Dendritic cell treated with granulocyte-macrophage colony-stimulating factor and Interleukin-4, amounts not matched to agents 40 ng/mL and 50 ng/mL, for 4 days (primary cell): ENCODE results near the gene NCL.
A peak's percentile ranks its signal among the peaks of the same experiment; 100 is the strongest.
"Not testable (repeated sequence)": the region's sequence is repeated elsewhere in the genome, so short reads cannot be mapped to it uniquely, and the experiment has no call there.

Experiments used
- H3K27ac Mint-ChIP-seq: one replicate; pipeline ENCODE4 v1.8.0; 2022; ENCODE audit warnings: mild to moderate bottlenecking, mixed read lengths
- H3K27me3 Mint-ChIP-seq: one replicate; pipeline ENCODE4 v1.8.0; 2022; ENCODE audit warnings: mild to moderate bottlenecking, mixed read lengths
- H3K36me3 Mint-ChIP-seq: one replicate; pipeline ENCODE4 v1.8.0; 2022; ENCODE audit warnings: low read depth, mixed read lengths
- H3K4me1 Mint-ChIP-seq: one replicate; pipeline ENCODE4 v1.8.0; 2022; ENCODE audit warnings: low read depth, mixed read lengths
- H3K4me3 Mint-ChIP-seq: one replicate; pipeline ENCODE4 v1.8.0; 2022; ENCODE audit warnings: mild to moderate bottlenecking, moderate library complexity, mixed read lengths
- H3K9me3 Mint-ChIP-seq: one replicate; pipeline ENCODE4 v1.8.0; 2022; ENCODE audit warnings: mixed read lengths
- intact Hi-C: fragments of 100-400 bp; cut with micrococcal nuclease; formaldehyde crosslinking; loops from one replicate; pipeline ENCODE4 v1.15.0; 2022

Gene NCL

DNA sequence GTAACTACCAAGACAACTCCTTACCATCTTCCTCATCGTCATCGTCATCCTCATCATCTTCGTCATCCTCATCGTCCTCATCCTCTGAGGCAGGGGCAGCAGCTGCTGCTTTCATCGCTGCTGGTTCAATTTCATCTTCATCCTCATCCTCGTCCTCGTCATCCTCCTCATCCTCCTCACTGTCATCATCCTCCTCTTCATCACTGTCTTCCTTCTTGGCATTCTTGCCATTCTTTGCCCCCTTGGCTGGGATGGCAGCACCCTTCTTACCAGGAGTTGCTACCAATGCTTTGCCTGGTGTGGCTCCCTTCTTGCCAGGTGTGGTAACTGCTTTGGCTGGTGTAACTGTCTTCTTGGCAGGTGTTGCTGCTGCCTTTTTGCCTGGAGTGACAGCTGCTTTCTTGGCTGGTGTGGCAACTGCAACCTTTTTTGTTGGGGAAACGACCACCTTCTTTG, 2.7 kb downstream of the NCL start:
- Mint-ChIP-seq H3K36me3 (peaks cover 79% of the 10 kb centered on the region), H3K4me1 (peaks cover 41% of the 10 kb centered on the region), H3K4me3 (no peak overlapping the region), H3K27me3 (no peaks in the 10 kb centered on the region), H3K9me3 (no peaks in the 10 kb centered on the region), H3K27ac (no peak overlapping the region)
- intact Hi-C loops = no loop called here

DNA sequence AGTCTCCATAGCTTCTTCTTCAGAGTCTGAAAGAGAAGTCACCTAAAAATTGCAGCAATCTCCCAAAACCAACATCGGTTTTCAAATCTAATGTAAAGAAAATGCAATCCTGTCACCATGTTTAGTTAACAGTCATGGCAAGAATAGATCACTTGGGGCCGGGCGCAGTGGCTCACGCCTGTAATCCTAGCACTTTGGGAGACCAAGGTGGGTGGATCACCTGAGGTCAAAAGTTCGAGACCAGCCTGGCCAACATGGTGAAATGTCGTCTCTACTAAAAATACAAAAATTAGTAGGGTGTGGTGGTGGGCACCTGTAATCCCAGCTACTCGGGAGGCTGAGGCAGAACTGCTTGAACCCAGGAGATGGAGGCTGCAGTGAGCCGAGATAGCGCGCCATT, 3.4 kb downstream of the NCL start:
- peaks cover 41% of the 10 kb centered on the region for H3K4me1 Mint-ChIP-seq
- H3K27me3 Mint-ChIP-seq, H3K9me3 Mint-ChIP-seq, intact Hi-C loops, H3K4me3 Mint-ChIP-seq, H3K27ac Mint-ChIP-seq: not testable (repeated sequence)
- H3K36me3 Mint-ChIP-seq = peaks cover 86% of the 10 kb centered on the region

DNA sequence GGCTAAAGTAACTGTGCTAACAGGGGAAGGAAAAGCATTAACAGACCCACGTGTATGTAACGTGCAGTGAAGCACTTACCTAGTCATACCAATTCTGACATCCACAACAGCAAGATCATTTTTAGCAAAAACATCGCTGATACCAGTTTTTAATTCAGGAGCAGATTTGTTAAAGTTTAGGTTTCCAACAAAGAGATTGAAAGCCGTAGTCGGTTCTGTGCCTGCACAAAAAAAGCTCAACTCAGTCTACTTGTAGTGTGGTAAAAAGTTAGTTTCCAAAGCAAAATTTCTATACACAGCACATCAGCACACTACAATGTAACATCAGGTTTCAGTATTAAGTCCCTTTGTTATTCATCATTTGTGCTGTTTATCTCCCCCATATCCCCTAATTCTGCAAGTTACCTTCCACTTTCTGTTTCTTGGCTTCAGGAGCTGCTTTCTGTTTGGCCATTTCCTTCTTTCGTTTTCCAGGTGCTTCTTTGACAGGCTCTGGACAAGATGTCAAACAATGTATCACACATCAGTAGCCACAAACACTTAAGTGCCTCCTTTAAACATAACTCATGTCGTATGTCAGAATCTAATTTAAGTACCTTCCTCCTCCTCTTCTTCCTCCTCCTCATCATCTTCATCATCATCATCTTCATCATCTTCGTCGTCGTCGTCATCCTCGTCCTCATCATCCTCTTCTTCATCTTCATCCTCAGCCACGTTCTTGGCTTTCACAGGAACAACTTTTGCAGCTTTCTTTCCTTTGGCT, 4.0 kb downstream of the NCL start:
- Mint-ChIP-seq H3K9me3 (no peaks in the 10 kb centered on the region), H3K27me3 (no peaks in the 10 kb centered on the region), H3K36me3 (peaks cover 92% of the 10 kb centered on the region), H3K4me1 (peaks cover 35% of the 10 kb centered on the region), H3K27ac (no peak overlapping the region), H3K4me3 (no peak overlapping the region)
- intact Hi-C loops = no loop called here

DNA sequence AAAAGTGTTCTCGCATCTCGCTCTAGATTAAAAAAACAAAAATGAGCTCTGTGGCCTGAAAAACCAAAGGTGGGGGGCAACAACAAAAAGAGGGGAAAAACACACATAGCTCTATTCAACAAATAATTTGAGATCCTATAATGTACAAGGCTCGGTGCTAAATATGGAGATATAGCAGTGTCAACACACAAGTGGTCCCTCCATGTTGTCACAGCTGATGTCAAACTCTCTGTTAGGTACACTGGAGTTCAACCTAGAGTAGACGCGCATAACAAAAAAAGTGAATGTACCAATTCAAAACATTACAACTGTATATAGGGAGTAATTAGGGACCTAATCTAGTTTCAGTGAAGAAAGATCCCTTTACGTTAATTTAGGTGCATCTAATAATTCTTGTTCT, 5.9 kb downstream of the NCL start:
- no peaks in the 10 kb centered on the region for H3K27me3 Mint-ChIP-seq
- H3K9me3 Mint-ChIP-seq = no peaks in the 10 kb centered on the region
- intact Hi-C loops = no loop called here
- peaks cover 29% of the 10 kb centered on the region for H3K4me1 Mint-ChIP-seq
- no peak overlapping the region for H3K4me3 Mint-ChIP-seq
- H3K27ac Mint-ChIP-seq = no peak overlapping the region
- H3K36me3 Mint-ChIP-seq = peaks cover 100% of the 10 kb centered on the region

DNA sequence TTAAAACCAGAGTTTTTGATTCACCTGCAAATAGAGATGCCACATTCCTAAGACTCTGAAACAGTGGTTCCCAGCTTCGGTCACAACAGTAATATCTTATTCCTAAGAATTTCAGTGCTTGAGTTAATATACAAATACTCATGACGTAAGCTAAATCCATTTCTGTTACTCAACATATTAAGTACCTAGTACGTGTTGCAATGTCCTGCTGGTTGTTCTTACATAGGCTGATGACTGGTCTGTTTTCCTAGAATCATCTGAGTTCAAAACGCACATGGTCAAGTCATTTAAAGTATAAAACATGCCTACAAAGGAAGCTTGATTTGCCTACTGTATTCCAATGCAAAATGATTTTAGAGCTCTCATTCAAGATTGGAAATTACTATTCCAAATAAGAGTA, 7.2 kb downstream of the NCL start:
- Mint-ChIP-seq H3K4me1 (peaks cover 16% of the 10 kb centered on the region), H3K9me3 (no peaks in the 10 kb centered on the region), H3K27me3 (no peaks in the 10 kb centered on the region), H3K36me3 (peaks cover 99% of the 10 kb centered on the region), H3K27ac (no peak overlapping the region), H3K4me3 (no peak overlapping the region)
- intact Hi-C loops = no loop called here

DNA sequence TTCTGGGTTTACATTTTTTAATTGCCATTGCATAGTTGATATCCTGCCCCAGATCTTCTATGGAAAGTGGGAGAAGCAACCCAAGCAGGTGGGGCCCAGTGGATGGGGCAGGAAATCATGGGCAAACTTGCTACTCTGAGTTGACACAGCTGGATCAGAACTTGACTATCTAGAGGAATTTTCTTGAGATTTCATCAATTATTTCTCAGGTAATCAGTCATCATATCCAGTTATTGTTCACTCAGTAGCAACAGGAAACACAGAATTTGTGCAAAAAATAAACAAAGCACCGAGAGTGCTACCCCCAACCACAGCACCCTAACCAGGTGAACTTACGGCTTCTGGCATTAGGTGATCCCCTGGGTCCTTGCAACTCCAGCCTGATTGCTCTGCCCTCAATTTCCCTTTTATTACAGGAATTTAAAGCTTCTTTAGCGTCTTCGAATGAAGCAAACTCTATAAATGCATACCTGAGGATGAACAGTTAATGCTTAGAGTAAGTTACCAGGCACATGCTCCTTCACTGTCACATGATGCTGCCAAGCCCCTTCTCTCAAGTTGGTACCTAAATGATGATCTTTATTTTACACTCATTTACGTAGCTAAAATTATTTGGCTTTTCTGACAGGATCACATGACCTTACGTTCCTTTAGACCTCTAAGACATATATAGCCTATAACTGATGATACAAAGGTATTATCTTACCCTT, 7.8 kb downstream of the NCL start:
- Mint-ChIP-seq H3K4me3 (no peak overlapping the region), H3K27me3 (no peaks in the 10 kb centered on the region), H3K36me3 (peaks cover 99% of the 10 kb centered on the region), H3K4me1 (peaks cover 10% of the 10 kb centered on the region), H3K27ac (no peak overlapping the region), H3K9me3 (no peaks in the 10 kb centered on the region)
- intact Hi-C loops = no loop called here

DNA sequence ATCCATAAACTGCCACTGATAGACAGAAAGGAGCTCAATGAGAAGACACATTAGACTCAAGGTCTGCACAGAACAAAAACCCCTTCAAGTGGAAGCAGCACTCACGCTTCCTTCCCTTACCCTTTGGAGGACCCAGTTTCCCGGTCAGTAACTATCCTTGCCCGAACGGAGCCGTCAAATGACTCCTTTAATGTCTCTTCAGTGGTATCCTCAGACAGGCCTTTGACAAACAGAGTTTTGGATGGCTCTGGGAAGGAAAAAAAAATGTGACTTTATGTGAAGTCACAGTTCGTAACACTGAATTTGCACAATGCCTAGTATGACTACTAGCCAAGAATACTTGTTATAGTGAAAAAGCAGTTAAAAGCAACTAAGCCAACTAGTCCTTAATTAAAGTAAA, 8.4 kb downstream of the NCL start:
- H3K4me1 Mint-ChIP-seq = peaks cover 7% of the 10 kb centered on the region
- no peak overlapping the region for H3K4me3 Mint-ChIP-seq
- H3K36me3 Mint-ChIP-seq = peaks cover 96% of the 10 kb centered on the region
- intact Hi-C loops = no loop called here
- no peaks in the 10 kb centered on the region for H3K9me3 Mint-ChIP-seq
- H3K27me3 Mint-ChIP-seq = no peaks in the 10 kb centered on the region
- no peak overlapping the region for H3K27ac Mint-ChIP-seq

DNA sequence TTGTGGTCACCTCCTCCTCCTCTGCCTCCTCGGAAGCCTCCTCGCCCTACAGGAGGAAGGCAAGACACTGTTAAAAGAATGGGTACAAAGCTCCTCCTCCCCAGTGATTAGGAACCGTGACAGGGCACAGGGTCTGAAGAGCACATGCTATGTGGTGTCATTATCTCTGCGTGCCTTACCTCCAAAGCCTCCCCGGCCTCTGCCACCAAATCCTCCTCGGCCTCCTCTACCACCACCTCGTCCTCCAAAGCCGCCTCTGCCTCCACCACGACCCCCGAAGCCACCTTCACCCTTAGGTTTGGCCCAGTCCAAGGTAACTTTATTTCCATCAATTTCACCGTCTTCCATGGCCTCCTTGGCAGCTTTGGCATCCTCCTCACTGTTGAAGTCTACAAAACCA, 9.1 kb downstream of the NCL start:
- intact Hi-C loops = no loop called here
- peak overlapping the region; percentile 33 for H3K27ac Mint-ChIP-seq
- H3K4me1 Mint-ChIP-seq = peaks cover under 1% of the 10 kb centered on the region
- no peaks in the 10 kb centered on the region for H3K9me3 Mint-ChIP-seq
- no peak overlapping the region for H3K4me3 Mint-ChIP-seq
- no peaks in the 10 kb centered on the region for H3K27me3 Mint-ChIP-seq
- peaks cover 90% of the 10 kb centered on the region for H3K36me3 Mint-ChIP-seq

DNA sequence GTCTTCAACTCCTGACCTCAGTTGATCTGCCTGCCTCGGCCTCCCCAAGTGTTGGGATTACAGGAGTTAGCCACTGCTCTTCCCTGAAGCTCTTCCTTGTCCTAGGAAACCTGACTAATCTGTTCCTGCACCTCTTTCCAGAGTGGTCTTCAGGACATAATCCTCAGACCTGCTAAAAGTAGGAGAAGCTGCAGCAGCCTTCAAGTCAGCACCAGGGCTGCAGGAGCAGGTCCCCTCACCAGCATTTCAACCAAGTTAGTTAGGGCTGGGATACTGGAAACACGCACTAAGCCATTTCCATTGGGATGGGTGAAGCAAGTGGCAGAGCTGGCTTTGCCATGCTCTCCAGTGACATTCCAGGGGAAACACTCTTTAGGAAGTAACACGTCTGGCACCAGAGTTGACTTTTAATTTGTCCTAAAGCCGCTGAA, 9.9 kb downstream of the NCL start:
- peaks cover 81% of the 10 kb centered on the region for H3K36me3 Mint-ChIP-seq
- no peak overlapping the region for H3K4me3 Mint-ChIP-seq
- H3K27ac Mint-ChIP-seq = peak overlapping the region; percentile 39

DNA sequence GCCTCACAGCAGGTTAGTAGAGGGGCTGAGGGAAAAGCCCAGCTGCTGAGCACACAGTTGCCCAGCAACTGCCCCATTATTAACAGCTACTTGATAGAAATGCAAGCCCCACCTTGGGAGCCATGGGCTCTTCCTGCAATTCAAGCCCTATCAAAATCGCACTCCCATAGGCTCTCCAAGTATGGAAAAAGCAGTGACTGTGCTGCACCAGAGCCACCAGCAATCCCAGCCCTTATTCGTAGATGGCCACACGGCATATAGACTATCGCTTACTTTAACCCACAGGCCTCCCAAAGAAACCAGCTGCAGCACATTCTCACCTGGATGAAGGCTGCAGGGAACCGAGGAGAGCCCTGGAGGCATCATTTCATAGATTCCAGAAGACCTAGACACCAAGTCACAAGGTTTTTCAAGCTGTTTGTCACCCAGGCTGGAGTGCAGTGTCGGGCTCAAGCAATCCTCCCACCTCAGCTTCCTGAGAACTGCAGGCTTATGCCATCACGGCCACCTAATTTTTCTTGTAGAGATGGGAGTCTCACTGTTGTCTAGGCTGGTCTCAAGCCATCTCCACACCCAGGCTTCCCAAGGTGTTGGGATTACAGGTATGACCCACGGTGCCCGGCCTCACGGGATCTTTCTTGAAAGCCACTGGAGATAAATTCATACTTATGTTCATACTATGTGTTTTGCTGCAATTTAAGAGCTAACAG, 11.3 kb downstream of the NCL start:
- no peaks in the 10 kb centered on the region for H3K27me3 Mint-ChIP-seq
- no peak overlapping the region for H3K4me3 Mint-ChIP-seq
- H3K9me3 Mint-ChIP-seq = no peaks in the 10 kb centered on the region
- intact Hi-C loops = loop anchor here (1.0 to 2.0 kb wide), 2 partner anchors 226 to 348 kb away; no protein-coding TSS in a partner anchor
- no peaks in the 10 kb centered on the region for H3K4me1 Mint-ChIP-seq
- peaks cover 67% of the 10 kb centered on the region for H3K36me3 Mint-ChIP-seq
- H3K27ac Mint-ChIP-seq = peak overlapping the region; percentile 32

More for the DNA sequence above, 9.9 kb downstream of the NCL start:
- H3K27me3 Mint-ChIP-seq = no peaks in the 10 kb centered on the region
- H3K4me1 Mint-ChIP-seq = no peaks in the 10 kb centered on the region
- intact Hi-C loops = no loop called here
- no peaks in the 10 kb centered on the region for H3K9me3 Mint-ChIP-seq

DNA sequence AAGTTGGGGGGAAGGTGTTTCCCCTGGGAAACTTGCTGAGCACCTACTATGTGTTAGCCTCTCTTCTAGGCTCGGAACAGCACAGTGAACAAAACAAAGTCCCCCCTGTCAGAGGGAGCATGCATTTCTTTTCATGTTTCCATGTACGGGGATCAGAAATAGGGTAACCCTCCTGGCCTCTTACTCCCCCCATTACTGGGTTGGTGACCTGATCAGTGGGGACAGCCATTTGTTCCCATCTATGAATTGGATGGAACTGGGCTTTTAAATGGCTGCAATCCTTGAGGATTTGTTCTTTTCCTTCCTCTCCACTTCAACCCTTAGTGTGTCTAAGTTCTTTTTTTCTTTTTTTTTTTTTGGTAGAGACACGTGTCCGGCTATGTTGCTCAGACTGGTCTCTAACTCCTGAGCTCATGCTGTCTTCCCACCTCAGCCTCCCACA, 13.7 kb downstream of the NCL start:
- Mint-ChIP-seq H3K9me3 (no peaks in the 10 kb centered on the region), H3K27ac (no peak overlapping the region), H3K4me1 (no peaks in the 10 kb centered on the region), H3K36me3 (peaks cover 43% of the 10 kb centered on the region), H3K4me3 (no peak overlapping the region), H3K27me3 (no peaks in the 10 kb centered on the region)
- intact Hi-C loops = no loop called here

DNA sequence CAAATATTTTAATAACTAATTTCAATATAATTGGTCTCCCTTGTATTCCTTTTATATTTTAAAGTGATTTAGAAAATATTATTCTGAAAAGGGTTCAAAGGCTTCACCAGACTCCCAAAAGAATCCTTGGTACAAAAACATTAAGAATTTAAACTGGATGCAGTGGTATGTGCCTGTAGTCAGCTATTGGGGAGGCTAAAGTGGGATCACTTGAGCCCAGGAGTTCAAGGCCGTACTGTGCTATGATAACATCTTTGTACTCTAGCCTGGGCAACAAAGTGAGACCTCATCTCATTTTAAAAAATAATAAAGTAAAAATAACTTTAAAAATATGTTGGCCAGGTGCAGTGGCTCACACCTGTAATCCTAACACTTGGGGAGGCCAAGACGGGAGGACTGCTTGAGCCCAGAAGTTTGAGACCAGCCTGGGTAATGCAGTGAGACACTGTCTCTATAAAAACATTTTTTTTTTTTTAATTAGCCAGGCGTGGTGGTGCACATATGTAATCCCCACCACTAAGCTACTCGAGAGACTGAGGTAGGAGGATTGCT, 14.7 kb downstream of the NCL start:
- Mint-ChIP-seq H3K36me3 (peaks cover 33% of the 10 kb centered on the region), H3K27ac (no peak overlapping the region), H3K9me3 (no peaks in the 10 kb centered on the region), H3K4me3 (no peak overlapping the region), H3K27me3 (no peaks in the 10 kb centered on the region), H3K4me1 (no peaks in the 10 kb centered on the region)
- intact Hi-C loops = no loop called here

DNA sequence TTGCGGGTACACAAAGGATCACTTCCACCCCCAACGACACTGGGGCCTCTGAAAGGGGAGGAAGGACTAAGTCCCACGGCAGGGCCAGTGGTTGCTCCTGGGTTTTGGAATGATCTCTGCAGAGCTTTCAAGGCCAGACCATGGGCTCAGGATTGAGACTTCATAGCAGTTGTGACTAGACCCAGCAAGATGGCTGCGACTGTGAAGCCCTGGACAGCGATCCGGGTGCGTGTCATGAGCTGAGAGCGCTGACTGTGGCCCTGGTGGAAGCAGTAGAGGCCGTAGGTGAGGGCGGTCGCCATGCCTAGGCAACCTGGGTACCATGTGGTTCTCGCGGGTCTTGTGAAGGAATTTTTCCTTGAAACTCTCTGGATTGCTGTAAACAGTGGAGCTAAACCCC, 27.3 kb downstream of the NCL start:
- H3K9me3 Mint-ChIP-seq = peaks cover 4% of the 10 kb centered on the region
- H3K4me3 Mint-ChIP-seq = no peak overlapping the region
- intact Hi-C loops = no loop called here
- no peaks in the 10 kb centered on the region for H3K4me1 Mint-ChIP-seq
- no peak overlapping the region for H3K27ac Mint-ChIP-seq
- H3K36me3 Mint-ChIP-seq = no peaks in the 10 kb centered on the region
- no peaks in the 10 kb centered on the region for H3K27me3 Mint-ChIP-seq

DNA sequence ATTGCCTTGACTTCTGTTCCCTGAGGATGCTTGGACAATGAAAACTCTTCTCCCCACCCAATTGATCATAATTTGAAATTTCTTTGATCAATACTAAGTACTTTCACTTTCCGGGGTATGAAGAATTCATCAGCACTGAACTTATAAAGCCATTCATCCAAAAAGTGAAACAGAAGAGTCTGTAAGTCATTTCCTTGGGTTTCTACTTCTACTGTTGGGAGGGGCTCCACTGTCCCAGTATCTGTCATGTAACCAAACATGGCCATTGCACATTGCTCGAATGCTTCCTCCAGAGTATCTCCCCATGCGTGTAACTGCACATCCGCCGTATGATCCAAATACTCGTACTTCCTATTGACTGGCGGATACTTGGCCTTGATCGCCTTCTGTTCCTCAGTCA, 30.3 kb downstream of the NCL start:
- H3K27me3 Mint-ChIP-seq = peaks cover 3% of the 10 kb centered on the region
- peaks cover 24% of the 10 kb centered on the region for H3K9me3 Mint-ChIP-seq
- H3K27ac Mint-ChIP-seq = no peak overlapping the region
- H3K36me3 Mint-ChIP-seq = no peaks in the 10 kb centered on the region
- H3K4me3 Mint-ChIP-seq = no peak overlapping the region
- intact Hi-C loops = no loop called here
- H3K4me1 Mint-ChIP-seq = no peaks in the 10 kb centered on the region
